Mesothelial cell of epicardium (in vitro differentiated cells): ENCODE data around the gene AHCY. TPM values are rescaled to one million over a fixed set of nuclear protein-coding genes. Genes with fewer than 3 reads are reported as not detected.

Experiments used
- DNase-seq, 2 experiments: peaks; one replicate each; pipeline ENCODE4 v3.0.0; 2021; ENCODE audit warnings: low spot score in 2 of 2; ENCODE audit not compliant: unreplicated experiment in 2 of 2
- H3K27ac Mint-ChIP-seq: 2 replicates; pipeline ENCODE4 v1.8.0; 2021; ENCODE audit warnings: mixed read lengths
- H3K27me3 Mint-ChIP-seq: 2 replicates; pipeline ENCODE4 v1.8.0; 2021; ENCODE audit warnings: low read depth, mixed read lengths
- H3K36me3 Mint-ChIP-seq: 2 replicates; pipeline ENCODE4 v1.8.0; 2021; ENCODE audit warnings: mixed read lengths
- H3K4me1 Mint-ChIP-seq: 2 replicates; pipeline ENCODE4 v1.8.0; 2021; ENCODE audit warnings: mixed read lengths
- H3K4me3 Mint-ChIP-seq: 2 replicates; pipeline ENCODE4 v1.8.0; 2021; ENCODE audit warnings: mild to moderate bottlenecking, moderate library complexity, mixed read lengths
- H3K9me3 Mint-ChIP-seq: 2 replicates; pipeline ENCODE4 v1.8.0; 2021; ENCODE audit warnings: mixed read lengths
- total RNA-seq: library from RNA; stranded (reverse); gene quantifications from 3 replicates; pipeline ENCODE4 v1.2.1, GENCODE V29; 2021
- TF ChIP-seq, protein P1 (sequence below): fragments of 200-600 bp; sonication (generic); IDR thresholded peaks from one replicate; pipeline ENCODE4 v1.5.0; 2021; ENCODE audit warnings: antibody characterized with exemption; ENCODE audit not compliant: unreplicated experiment

Gene AHCY
- total RNA-seq, 1 donor from 2014 or later = 150 TPM

DNA sequence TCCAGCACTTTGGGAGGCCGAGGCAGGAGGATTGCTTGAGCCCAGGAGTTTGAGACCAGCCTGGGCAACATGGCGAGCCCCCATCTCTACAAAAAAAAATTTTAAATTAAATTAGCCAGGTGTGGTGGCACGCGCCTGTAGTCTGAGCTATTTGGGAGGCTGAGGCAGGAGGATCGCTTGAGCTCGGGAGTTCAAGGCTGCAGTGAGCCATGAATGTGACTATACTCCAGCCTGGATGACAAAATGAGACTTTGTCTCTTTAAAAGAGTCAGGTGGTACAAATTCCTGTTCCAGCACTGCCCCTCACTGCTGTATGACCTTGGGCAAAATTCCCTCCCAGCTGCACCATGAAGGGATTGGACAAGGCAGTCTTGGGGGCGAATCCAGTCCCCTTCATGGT lies 28.5 kb downstream of the AHCY start:
- H3K4me1 Mint-ChIP-seq = no peaks in the 10 kb centered on the region
- H3K27ac Mint-ChIP-seq = no peak overlapping the region
- no peaks in the 10 kb centered on the region for H3K27me3 Mint-ChIP-seq
- H3K9me3 Mint-ChIP-seq = no peaks in the 10 kb centered on the region
- no peak overlapping the region for H3K4me3 Mint-ChIP-seq
- peaks cover 46% of the 10 kb centered on the region for H3K36me3 Mint-ChIP-seq
- DNase-seq = no peak
- TF ChIP-seq, protein P1, sequence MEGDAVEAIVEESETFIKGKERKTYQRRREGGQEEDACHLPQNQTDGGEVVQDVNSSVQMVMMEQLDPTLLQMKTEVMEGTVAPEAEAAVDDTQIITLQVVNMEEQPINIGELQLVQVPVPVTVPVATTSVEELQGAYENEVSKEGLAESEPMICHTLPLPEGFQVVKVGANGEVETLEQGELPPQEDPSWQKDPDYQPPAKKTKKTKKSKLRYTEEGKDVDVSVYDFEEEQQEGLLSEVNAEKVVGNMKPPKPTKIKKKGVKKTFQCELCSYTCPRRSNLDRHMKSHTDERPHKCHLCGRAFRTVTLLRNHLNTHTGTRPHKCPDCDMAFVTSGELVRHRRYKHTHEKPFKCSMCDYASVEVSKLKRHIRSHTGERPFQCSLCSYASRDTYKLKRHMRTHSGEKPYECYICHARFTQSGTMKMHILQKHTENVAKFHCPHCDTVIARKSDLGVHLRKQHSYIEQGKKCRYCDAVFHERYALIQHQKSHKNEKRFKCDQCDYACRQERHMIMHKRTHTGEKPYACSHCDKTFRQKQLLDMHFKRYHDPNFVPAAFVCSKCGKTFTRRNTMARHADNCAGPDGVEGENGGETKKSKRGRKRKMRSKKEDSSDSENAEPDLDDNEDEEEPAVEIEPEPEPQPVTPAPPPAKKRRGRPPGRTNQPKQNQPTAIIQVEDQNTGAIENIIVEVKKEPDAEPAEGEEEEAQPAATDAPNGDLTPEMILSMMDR = no peak

DNA sequence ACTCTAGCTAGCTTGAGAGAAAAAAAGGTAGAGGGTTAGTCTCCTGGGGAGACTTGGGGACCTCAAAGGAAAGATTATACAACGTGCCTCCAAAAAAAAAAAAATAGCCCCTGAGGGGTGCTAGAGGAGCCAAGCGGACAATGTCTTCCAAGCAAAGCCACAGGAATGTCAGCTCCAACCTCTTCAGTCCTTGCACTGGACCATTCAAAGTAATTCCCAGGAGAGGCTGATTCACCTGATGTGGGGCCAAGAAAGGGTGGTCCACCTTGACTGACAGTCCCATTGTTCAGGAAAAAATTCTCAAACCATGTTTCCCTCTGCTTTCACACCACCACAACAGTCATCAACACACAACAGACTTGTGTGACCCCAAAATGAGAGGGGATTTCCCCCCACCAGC lies 31.2 kb downstream of the AHCY start:
- TF ChIP-seq, protein P1 = no peak
- H3K36me3 Mint-ChIP-seq = peaks cover 33% of the 10 kb centered on the region
- no peaks in the 10 kb centered on the region for H3K9me3 Mint-ChIP-seq
- H3K4me3 Mint-ChIP-seq = no peak overlapping the region
- no peak for DNase-seq
- no peak overlapping the region for H3K27ac Mint-ChIP-seq
- H3K4me1 Mint-ChIP-seq = no peaks in the 10 kb centered on the region
- H3K27me3 Mint-ChIP-seq = no peaks in the 10 kb centered on the region

GRCh38 chr20:34269996-34270627 lies 33.0 kb downstream of the AHCY start:
- Mint-ChIP-seq H3K4me3 (no peak overlapping the region), H3K36me3 (peaks cover 30% of the 10 kb centered on the region), H3K4me1 (no peaks in the 10 kb centered on the region), H3K27me3 (no peaks in the 10 kb centered on the region), H3K9me3 (no peaks in the 10 kb centered on the region), H3K27ac (no peak overlapping the region)
- no peak for DNase-seq
- TF ChIP-seq, protein P1 = no peak

DNA sequence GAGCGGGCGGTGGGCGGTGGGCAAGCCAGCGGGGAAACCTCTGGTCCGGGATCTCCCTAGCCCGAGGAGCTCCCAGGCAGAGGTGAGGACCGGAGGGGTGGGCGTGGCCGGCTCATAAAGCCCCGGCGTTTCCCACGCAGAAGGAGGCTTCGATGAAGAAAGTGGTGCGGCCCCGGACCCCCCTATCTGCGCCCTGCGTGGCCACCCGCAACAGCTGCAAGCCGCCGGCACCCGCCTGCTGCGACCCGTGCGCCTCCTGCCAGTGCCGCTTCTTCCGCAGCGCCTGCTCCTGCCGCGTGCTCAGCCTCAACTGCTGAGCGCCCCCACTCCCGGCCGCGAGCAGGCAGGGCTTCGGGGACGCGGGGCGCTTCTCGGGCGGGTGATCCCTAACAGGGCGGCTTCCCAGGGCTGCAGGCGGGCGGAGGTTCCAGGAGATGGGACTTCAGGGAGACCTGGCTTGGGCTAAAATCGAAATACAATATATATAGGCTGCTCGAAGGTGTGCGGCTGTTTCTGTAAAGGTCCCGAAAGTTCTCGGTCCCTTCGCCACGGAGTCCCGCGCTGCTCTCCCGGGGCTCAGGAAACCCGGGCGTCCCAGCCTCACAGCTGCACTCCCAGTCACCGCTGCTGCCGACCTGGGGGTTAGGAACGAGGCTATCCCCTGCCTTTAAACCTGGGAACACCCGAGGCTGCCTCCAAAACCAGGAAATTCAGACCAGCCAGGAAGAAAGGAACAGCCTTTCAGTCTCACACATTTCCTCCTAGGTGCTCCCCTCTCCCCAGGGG lies 34.1 kb downstream of the AHCY start:
- TF ChIP-seq, protein P1 = no peak
- Mint-ChIP-seq H3K4me3 (peak overlapping the region; percentile 64), H3K27me3 (no peaks in the 10 kb centered on the region), H3K9me3 (no peaks in the 10 kb centered on the region), H3K4me1 (no peaks in the 10 kb centered on the region), H3K36me3 (peaks cover 26% of the 10 kb centered on the region), H3K27ac (no peak overlapping the region)
- DNase-seq = peak in 1 of 2 experiments; percentile 48

DNA sequence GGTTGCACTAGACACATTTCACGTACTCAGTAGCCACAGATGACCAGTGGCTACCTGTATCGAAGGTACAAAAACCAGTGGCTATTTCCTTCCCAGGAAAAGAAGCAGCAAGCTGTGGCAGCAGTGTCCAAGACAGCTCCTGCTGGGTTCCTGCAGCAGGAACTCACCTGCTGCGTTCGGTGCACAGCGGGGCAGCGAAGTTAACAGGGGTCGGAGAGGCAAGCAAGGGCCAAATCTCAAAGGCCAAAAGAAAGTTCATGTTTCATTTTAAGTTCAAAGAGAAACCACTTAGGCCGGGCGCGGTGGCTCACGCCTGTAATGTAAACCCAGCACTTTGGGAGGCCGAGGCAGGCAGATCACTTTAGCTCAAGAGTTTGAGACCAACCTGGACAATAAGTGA lies 35.0 kb downstream of the AHCY start:
- TF ChIP-seq, protein P1 = no peak
- H3K4me3 Mint-ChIP-seq = peak overlapping the region; percentile 36
- peaks cover 18% of the 10 kb centered on the region for H3K36me3 Mint-ChIP-seq
- H3K27me3 Mint-ChIP-seq = no peaks in the 10 kb centered on the region
- no peak overlapping the region for H3K27ac Mint-ChIP-seq
- no peak for DNase-seq
- H3K9me3 Mint-ChIP-seq = no peaks in the 10 kb centered on the region
- H3K4me1 Mint-ChIP-seq = no peaks in the 10 kb centered on the region
